ENCODE data around the gene POU2F3.

POU2F3 gene

GRCh38 chr11:120243221-120243620, 3.3 kb downstream of the POU2F3 start:
- TF ChIP-seq EZH2phosphoT487 (IDR thresholded peaks at IDR 0.05; ENCODE audit: low read depth) (no peak), CTCF (IDR thresholded peaks at IDR 0.05; ENCODE audit: low read depth, low read length) (no peak)
- Histone ChIP-seq H4K20me1 (ENCODE audit: insufficient read depth, low read length) (0 out of 2 replicates have a peak, but pooled peaks cover 4% of the 10 kb centered on the region), H3K4me3 (ENCODE audit: low read length) (no peak overlapping the region), H3K27ac (ENCODE audit: low read length) (no peak overlapping the region), H3K79me2 (ENCODE audit: low read length) (no peaks in the 10 kb centered on the region), H3K36me3 (replicated peaks; ENCODE audit: low read depth, low read length) (no peaks in the 10 kb centered on the region), H3K4me2 (ENCODE audit: low read length) (no peak overlapping the region), H3K4me1 (ENCODE audit: low read length) (peaks cover 12% of the 10 kb centered on the region), H3K9me3 (ENCODE audit: insufficient read depth, low read length) (no peaks in the 10 kb centered on the region), H3K27me3 (ENCODE audit: low read depth, low read length) (peaks cover 73% of the 10 kb centered on the region), H3K9ac (ENCODE audit: low read length) (no peak overlapping the region), H2AFZ (ENCODE audit: low read depth, low read length) (no peak overlapping the region)

- H3K27me3 ChIP-seq (ENCODE audit: low read depth, low read length), result peaks cover 77% of the 10 kb centered on the region
- peaks cover 27% of the 10 kb centered on the region for H3K4me1 ChIP-seq (ENCODE audit: low read length)
- TF ChIP-seq EZH2phosphoT487 (IDR thresholded peaks at IDR 0.05; ENCODE audit: low read depth) (no peak), CTCF (IDR thresholded peaks at IDR 0.05; ENCODE audit: low read depth, low read length) (no peak)
- no peak overlapping the region for H3K4me2 ChIP-seq (ENCODE audit: low read length)
- no peak overlapping the region for H3K9ac ChIP-seq (ENCODE audit: low read length)
- no peak overlapping the region for H3K27ac ChIP-seq (ENCODE audit: low read length)
- peaks cover 13% of the 10 kb centered on the region; the same call in 1 of the 2 replicates for H4K20me1 ChIP-seq (ENCODE audit: insufficient read depth, low read length)
- no peak overlapping the region for H2AFZ ChIP-seq (ENCODE audit: low read depth, low read length)
- no peaks in the 10 kb centered on the region for H3K9me3 ChIP-seq (ENCODE audit: insufficient read depth, low read length)
- H3K36me3 ChIP-seq (replicated peaks; ENCODE audit: low read depth, low read length), result no peaks in the 10 kb centered on the region
- H3K4me3 ChIP-seq (ENCODE audit: low read length), result no peak overlapping the region
- no peaks in the 10 kb centered on the region for H3K79me2 ChIP-seq (ENCODE audit: low read length)
Measured at GRCh38 chr11:120244476-120245365, 4.8 kb downstream of the POU2F3 start.

- TF ChIP-seq EZH2phosphoT487 (IDR thresholded peaks at IDR 0.05; ENCODE audit: low read depth) (no peak), CTCF (IDR thresholded peaks at IDR 0.05; ENCODE audit: low read depth, low read length) (no peak)
- H3K27me3 ChIP-seq (ENCODE audit: low read depth, low read length), result peaks cover 84% of the 10 kb centered on the region
- no peak overlapping the region for H3K9ac ChIP-seq (ENCODE audit: low read length)
- no peak overlapping the region for H3K4me3 ChIP-seq (ENCODE audit: low read length)
- H3K36me3 ChIP-seq (replicated peaks; ENCODE audit: low read depth, low read length), result no peaks in the 10 kb centered on the region
- peaks cover 18% of the 10 kb centered on the region; the same call in 1 of the 2 replicates for H4K20me1 ChIP-seq (ENCODE audit: insufficient read depth, low read length)
- peaks cover 30% of the 10 kb centered on the region for H3K4me1 ChIP-seq (ENCODE audit: low read length)
- H3K79me2 ChIP-seq (ENCODE audit: low read length), result no peaks in the 10 kb centered on the region
- H3K4me2 ChIP-seq (ENCODE audit: low read length), result no peak overlapping the region
- H3K27ac ChIP-seq (ENCODE audit: low read length), result no peak overlapping the region
- H2AFZ ChIP-seq (ENCODE audit: low read depth, low read length), result no peak overlapping the region
- H3K9me3 ChIP-seq (ENCODE audit: insufficient read depth, low read length), result no peaks in the 10 kb centered on the region
Measured at GRCh38 chr11:120245434-120245833, 5.5 kb downstream of the POU2F3 start.

- TF ChIP-seq EZH2phosphoT487 (IDR thresholded peaks at IDR 0.05; ENCODE audit: low read depth) (0 out of 2 replicates have a peak, but pooled peaks have one; percentile 56), CTCF (IDR thresholded peaks at IDR 0.05; ENCODE audit: low read depth, low read length) (no peak)
- peaks cover 84% of the 10 kb centered on the region for H3K27me3 ChIP-seq (ENCODE audit: low read depth, low read length)
- H4K20me1 ChIP-seq (ENCODE audit: insufficient read depth, low read length), result peaks cover 18% of the 10 kb centered on the region; the same call in 1 of the 2 replicates
- H3K4me3 ChIP-seq (ENCODE audit: low read length), result peak overlapping the region; percentile 48
- no peaks in the 10 kb centered on the region for H3K79me2 ChIP-seq (ENCODE audit: low read length)
- no peak overlapping the region for H3K27ac ChIP-seq (ENCODE audit: low read length)
- peaks cover 30% of the 10 kb centered on the region for H3K4me1 ChIP-seq (ENCODE audit: low read length)
- H3K36me3 ChIP-seq (replicated peaks; ENCODE audit: low read depth, low read length), result no peaks in the 10 kb centered on the region
- H3K9ac ChIP-seq (ENCODE audit: low read length), result no peak overlapping the region
- no peak overlapping the region for H2AFZ ChIP-seq (ENCODE audit: low read depth, low read length)
- no peaks in the 10 kb centered on the region for H3K9me3 ChIP-seq (ENCODE audit: insufficient read depth, low read length)
- H3K4me2 ChIP-seq (ENCODE audit: low read length), result peak overlapping the region; percentile 67
Measured at GRCh38 chr11:120248551-120249278, 8.8 kb downstream of the POU2F3 start.
